ENCODE data around the gene MPST.

GRCh38 chr22:37064553-37064952, 45.0 kb downstream of the MPST start:
- no peak for TF ChIP-seq CTCF (IDR thresholded peaks at IDR 0.05)
- TF ChIP-seq POLR2AphosphoS5 (IDR thresholded peaks at IDR 0.05; ENCODE audit: low read depth, low read length): no peak

All from Panc1 (cell line).